ENCODE results near the gene GABPB1. TPM values are rescaled to one million over a fixed set of nuclear protein-coding genes. Genes with fewer than 3 reads are reported as not detected.
A peak's percentile ranks its signal among the peaks of the same experiment; 100 is the strongest.

Gene GABPB1
- total and polyA plus RNA-seq, 2 of the 13 experiments (the other 11 are each of a cell fraction or from before 2014, with no cell fraction given) = 17.5 to 39.5 TPM

DNA sequence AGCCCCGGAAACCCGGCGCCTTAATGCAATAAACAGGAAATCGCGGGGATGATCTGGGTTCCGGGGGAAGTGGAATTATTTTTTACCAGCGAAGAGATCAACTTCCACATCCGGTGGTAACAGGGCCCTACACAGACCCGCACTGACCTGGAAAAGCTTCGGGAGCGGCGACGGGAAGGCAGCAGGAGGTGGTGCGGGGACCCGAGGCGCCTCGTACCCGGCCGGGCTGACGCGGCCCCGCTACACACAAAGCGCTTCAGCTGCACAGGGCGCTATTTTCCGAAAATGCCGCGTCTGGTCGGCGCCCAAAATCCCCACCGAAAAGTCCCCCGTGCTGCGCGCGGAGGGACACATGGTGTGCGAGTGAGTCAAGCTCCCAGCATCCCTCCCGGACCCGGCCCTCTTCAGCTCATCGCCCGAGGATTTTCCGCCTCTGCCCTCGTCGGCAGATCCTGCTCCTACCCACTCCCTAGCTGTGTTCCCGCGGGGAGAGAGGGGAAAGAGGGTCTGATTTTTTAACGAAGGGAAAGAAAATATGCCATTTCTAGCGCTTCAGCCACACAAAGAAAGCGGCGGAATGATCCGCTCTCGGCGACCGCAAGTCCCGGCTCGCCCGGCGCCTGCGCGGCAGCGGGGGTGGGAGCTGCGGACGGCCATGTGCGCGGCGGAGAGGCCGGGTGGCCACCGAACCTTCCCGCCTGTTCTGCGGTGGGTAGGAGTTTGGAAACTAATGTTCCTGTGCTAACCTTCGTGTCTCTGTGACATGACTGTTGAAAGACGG is at the start of gene GABPB1 (continued):
- TF ChIP-seq, protein P1, sequence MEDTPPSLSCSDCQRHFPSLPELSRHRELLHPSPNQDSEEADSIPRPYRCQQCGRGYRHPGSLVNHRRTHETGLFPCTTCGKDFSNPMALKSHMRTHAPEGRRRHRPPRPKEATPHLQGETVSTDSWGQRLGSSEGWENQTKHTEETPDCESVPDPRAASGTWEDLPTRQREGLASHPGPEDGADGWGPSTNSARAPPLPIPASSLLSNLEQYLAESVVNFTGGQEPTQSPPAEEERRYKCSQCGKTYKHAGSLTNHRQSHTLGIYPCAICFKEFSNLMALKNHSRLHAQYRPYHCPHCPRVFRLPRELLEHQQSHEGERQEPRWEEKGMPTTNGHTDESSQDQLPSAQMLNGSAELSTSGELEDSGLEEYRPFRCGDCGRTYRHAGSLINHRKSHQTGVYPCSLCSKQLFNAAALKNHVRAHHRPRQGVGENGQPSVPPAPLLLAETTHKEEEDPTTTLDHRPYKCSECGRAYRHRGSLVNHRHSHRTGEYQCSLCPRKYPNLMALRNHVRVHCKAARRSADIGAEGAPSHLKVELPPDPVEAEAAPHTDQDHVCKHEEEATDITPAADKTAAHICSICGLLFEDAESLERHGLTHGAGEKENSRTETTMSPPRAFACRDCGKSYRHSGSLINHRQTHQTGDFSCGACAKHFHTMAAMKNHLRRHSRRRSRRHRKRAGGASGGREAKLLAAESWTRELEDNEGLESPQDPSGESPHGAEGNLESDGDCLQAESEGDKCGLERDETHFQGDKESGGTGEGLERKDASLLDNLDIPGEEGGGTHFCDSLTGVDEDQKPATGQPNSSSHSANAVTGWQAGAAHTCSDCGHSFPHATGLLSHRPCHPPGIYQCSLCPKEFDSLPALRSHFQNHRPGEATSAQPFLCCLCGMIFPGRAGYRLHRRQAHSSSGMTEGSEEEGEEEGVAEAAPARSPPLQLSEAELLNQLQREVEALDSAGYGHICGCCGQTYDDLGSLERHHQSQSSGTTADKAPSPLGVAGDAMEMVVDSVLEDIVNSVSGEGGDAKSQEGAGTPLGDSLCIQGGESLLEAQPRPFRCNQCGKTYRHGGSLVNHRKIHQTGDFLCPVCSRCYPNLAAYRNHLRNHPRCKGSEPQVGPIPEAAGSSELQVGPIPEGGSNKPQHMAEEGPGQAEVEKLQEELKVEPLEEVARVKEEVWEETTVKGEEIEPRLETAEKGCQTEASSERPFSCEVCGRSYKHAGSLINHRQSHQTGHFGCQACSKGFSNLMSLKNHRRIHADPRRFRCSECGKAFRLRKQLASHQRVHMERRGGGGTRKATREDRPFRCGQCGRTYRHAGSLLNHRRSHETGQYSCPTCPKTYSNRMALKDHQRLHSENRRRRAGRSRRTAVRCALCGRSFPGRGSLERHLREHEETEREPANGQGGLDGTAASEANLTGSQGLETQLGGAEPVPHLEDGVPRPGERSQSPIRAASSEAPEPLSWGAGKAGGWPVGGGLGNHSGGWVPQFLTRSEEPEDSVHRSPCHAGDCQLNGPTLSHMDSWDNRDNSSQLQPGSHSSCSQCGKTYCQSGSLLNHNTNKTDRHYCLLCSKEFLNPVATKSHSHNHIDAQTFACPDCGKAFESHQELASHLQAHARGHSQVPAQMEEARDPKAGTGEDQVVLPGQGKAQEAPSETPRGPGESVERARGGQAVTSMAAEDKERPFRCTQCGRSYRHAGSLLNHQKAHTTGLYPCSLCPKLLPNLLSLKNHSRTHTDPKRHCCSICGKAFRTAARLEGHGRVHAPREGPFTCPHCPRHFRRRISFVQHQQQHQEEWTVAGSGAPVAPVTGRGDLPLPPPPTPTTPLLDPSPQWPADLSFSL (CRISPR knock-in tag; IDR thresholded peaks at IDR 0.05) = no peak
- TF ChIP-seq, protein P2, sequence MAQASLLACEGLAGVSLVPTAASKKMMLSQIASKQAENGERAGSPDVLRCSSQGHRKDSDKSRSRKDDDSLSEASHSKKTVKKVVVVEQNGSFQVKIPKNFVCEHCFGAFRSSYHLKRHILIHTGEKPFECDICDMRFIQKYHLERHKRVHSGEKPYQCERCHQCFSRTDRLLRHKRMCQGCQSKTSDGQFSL (CRISPR knock-in tag; IDR thresholded peaks at IDR 0.05) = peak; percentile 30; the same call in 1 of the 2 replicates
- TF ChIP-seq, protein P3, sequence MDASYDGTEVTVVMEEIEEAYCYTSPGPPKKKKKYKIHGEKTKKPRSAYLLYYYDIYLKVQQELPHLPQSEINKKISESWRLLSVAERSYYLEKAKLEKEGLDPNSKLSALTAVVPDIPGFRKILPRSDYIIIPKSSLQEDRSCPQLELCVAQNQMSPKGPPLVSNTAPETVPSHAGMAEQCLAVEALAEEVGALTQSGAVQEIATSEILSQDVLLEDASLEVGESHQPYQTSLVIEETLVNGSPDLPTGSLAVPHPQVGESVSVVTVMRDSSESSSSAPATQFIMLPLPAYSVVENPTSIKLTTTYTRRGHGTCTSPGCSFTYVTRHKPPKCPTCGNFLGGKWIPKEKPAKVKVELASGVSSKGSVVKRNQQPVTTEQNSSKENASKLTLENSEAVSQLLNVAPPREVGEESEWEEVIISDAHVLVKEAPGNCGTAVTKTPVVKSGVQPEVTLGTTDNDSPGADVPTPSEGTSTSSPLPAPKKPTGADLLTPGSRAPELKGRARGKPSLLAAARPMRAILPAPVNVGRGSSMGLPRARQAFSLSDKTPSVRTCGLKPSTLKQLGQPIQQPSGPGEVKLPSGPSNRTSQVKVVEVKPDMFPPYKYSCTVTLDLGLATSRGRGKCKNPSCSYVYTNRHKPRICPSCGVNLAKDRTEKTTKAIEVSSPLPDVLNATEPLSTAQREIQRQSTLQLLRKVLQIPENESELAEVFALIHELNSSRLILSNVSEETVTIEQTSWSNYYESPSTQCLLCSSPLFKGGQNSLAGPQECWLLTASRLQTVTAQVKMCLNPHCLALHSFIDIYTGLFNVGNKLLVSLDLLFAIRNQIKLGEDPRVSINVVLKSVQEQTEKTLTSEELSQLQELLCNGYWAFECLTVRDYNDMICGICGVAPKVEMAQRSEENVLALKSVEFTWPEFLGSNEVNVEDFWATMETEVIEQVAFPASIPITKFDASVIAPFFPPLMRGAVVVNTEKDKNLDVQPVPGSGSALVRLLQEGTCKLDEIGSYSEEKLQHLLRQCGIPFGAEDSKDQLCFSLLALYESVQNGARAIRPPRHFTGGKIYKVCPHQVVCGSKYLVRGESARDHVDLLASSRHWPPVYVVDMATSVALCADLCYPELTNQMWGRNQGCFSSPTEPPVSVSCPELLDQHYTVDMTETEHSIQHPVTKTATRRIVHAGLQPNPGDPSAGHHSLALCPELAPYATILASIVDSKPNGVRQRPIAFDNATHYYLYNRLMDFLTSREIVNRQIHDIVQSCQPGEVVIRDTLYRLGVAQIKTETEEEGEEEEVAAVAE (CRISPR knock-in tag; IDR thresholded peaks at IDR 0.05; ENCODE audit: borderline replicate concordance) = 0 out of 2 replicates have a peak, but pooled peaks have one; percentile 17
- TF ChIP-seq, protein P4, sequence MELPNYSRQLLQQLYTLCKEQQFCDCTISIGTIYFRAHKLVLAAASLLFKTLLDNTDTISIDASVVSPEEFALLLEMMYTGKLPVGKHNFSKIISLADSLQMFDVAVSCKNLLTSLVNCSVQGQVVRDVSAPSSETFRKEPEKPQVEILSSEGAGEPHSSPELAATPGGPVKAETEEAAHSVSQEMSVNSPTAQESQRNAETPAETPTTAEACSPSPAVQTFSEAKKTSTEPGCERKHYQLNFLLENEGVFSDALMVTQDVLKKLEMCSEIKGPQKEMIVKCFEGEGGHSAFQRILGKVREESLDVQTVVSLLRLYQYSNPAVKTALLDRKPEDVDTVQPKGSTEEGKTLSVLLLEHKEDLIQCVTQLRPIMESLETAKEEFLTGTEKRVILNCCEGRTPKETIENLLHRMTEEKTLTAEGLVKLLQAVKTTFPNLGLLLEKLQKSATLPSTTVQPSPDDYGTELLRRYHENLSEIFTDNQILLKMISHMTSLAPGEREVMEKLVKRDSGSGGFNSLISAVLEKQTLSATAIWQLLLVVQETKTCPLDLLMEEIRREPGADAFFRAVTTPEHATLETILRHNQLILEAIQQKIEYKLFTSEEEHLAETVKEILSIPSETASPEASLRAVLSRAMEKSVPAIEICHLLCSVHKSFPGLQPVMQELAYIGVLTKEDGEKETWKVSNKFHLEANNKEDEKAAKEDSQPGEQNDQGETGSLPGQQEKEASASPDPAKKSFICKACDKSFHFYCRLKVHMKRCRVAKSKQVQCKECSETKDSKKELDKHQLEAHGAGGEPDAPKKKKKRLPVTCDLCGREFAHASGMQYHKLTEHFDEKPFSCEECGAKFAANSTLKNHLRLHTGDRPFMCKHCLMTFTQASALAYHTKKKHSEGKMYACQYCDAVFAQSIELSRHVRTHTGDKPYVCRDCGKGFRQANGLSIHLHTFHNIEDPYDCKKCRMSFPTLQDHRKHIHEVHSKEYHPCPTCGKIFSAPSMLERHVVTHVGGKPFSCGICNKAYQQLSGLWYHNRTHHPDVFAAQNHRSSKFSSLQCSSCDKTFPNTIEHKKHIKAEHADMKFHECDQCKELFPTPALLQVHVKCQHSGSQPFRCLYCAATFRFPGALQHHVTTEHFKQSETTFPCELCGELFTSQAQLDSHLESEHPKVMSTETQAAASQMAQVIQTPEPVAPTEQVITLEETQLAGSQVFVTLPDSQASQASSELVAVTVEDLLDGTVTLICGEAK (IDR thresholded peaks at IDR 0.05) = no peak
- TF ChIP-seq, protein P4 (CRISPR knock-in tag; IDR thresholded peaks at IDR 0.05) = peak; percentile 82
- TF ChIP-seq ZNF121 (CRISPR knock-in tag; IDR thresholded peaks at IDR 0.05) = 0 out of 2 replicates have a peak, but pooled peaks have one; percentile 31

Measured in HepG2 (cell line).